Spleen (tissue), 7 donors: ENCODE measurements around the gene AHCYL2.

ENCODE experiments used
- POLR2A ChIP-seq, 3 donors: fragments of 450-650 bp; IDR thresholded peaks; one replicate each; pipeline ENCODE4 v1.5.1; 2017; ENCODE audit warnings: antibody characterized with exemption in 3 of 3, mild to moderate bottlenecking in 1 of 3
- POLR2AphosphoS5 ChIP-seq, 3 donors: sonication (generic); formaldehyde crosslinking; IDR thresholded peaks; one replicate each; pipeline ENCODE4 v1.5.1; 2017; ENCODE audit warnings: antibody characterized with exemption in 3 of 3
- TF ChIP-seq, protein P1 (sequence below), 11 experiments: fragments of 200-600 bp in 7 of 11; fragments of 450-650 bp in 4 of 11; sonication (generic) in 4 of 11; IDR thresholded peaks in 8 of 11; conservative IDR thresholded peaks in 3 of 11; 1 replicate in 7 of 11; 2 replicates in 4 of 11; pipeline versions ENCODE4 v1.4.0 to v1.8.0; 2016 to 2021; ENCODE audit warnings: antibody characterized with exemption in 11 of 11, inconsistent platforms in 4 of 11, mild to moderate bottlenecking in 1 of 11
- donor health status: DM: no; HTN: no; CAD: no; lungs with moderate emphysema.
- donor health status: DM: no; HTN: no; CAD: no.
- donor health status: DM: no; HTN: no; CAD: no.

DNA sequence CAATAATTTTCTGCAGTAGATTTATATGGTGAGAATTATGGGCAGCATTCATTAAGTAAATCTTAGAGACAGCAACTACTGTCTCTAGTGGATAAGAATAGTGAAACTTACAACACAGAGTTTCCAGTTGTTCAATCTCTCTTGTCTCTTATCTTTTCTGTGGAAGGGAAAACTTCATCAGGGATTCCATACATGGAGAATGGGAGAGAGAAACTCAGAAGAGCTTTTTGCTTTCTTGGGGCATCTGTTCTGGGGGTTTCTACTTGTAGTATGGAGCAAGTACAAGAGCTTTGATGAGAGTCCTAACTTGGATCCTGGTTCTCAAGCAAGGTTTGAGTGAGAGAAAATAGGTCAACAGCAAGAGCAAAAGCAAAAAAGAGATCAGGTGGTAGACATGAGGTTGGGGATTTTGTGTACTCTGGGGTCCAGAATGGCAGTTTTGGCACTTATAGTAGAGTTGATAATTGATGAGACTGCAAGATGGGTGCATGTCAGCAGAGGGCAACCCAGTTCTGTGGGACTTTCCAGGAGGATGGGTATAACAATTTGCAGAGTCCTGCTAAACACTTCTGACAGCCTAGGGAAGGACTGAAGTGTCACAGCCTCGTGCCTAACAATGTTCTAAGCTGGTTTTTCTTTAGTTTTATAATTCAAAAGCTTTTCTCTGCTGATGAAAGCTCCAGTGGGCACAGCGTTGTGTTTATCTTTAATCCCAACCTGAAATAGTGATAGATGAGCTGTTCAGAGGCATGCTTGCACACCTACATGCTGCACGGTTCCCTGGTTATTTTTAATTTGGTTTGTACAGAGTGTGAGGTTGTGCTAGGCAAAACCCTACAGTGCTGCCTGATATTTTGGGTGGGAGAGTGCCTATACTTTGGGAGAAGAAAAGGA, 177.4 kb downstream of the AHCYL2 start:
- TF ChIP-seq, protein P1, sequence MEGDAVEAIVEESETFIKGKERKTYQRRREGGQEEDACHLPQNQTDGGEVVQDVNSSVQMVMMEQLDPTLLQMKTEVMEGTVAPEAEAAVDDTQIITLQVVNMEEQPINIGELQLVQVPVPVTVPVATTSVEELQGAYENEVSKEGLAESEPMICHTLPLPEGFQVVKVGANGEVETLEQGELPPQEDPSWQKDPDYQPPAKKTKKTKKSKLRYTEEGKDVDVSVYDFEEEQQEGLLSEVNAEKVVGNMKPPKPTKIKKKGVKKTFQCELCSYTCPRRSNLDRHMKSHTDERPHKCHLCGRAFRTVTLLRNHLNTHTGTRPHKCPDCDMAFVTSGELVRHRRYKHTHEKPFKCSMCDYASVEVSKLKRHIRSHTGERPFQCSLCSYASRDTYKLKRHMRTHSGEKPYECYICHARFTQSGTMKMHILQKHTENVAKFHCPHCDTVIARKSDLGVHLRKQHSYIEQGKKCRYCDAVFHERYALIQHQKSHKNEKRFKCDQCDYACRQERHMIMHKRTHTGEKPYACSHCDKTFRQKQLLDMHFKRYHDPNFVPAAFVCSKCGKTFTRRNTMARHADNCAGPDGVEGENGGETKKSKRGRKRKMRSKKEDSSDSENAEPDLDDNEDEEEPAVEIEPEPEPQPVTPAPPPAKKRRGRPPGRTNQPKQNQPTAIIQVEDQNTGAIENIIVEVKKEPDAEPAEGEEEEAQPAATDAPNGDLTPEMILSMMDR (IDR thresholded peaks at IDR 0.05 in 8 of 11, conservative IDR thresholded peaks at IDR 0.05 in 3 of 11) = no peak
- no peak for TF ChIP-seq POLR2A (IDR thresholded peaks at IDR 0.05)
- no peak for TF ChIP-seq POLR2AphosphoS5 (IDR thresholded peaks at IDR 0.05)
